ENCODE results near the gene ZBTB37.
A peak's percentile ranks its signal among the peaks of the same experiment; 100 is the strongest.
"Not testable (repeated sequence)": the region's sequence is repeated elsewhere in the genome, so short reads cannot be mapped to it uniquely, and the experiment has no call there.

The ZBTB37 gene

DNA sequence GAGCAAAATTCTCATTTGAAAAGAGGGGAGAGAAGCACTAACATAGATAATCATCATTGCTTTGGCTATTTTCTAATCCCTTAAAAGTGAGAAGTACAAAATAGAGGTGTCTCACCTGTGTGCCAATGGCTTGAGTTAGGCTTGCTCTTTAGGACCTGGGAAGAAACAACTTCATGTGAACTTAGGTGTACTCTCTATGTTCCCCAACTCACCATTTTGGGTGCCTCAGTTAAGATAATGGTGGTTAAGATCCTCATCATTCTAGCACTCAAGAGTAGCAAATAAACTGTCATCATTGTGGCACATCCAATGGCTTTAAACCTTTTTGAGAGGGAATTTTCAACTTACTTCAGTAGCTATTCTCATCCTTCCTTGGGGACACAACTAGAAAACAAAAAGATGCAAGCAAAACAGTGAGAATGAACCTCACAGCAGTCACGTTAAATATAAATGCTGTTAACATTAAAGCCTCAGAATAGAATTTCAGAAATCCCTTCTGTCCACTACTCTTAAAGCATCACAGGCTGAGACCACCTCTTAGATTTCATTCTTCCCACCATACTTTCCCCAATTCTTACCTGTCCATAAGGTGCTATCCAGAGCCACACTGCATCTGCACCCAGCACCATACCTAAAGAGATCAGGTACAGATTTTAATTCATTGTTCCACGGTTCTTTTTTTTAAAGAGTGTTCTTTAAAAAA lies 1.6 kb upstream of the ZBTB37 start:
- no peak for DNase-seq

DNA sequence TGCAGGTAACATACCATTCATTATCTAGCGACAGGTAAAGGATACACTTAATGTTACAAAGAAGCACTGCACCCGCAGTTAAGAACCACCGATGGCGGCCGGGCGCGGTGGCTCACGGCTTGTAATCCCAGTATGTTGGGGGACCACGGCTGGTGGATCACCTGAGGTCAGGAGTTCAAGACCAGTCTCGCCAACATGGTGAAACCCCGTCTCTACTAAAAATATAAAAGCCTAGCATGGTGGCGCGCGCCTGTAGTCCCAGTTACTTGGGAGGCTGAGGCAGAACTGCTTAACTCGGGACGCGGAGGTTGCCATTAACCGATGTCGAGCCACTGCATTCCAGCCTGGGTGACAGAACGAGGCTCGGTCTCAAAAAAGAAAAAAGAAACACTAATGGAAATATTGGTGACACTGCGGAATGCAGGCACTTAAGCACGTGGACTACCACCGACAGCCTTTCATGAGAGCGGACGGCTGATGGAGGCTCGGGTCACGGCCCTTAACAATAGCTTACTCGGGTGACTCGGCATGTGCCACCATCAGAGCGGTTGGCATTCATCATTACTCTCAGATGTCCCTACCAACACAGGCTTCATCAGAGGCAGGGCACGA lies 933 bp upstream of the ZBTB37 start:
- no peak for DNase-seq

DNA sequence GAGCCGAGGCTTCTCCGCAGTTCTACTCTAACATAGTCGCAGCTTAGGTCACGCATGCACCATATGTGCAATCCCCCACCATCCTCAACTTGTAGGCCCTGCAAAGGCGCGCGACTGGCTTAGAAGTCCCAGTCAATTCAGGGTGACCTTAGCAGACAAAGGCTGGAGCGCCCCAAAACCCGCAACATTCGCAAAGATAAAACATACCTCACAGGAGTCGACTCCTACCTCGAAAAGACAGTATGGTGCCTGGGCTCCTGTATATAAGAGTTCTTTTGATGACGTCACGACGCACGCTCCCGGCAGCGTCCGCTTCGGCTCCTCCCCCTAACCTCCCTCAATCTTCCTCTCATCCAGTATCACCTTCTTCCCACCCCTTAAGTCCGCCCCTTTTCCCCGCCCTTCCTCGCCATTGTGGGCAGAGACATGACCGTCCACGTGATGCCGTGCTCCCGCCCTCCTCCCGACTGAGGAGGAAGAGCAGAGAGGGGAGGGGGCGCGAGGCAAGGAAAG lies 371 bp upstream of the ZBTB37 start, which contains the start of gene GAS5:
TSS of gene GAS5 (minus strand) at position 237 of the 513 bp plus-strand sequence.
- peak; percentile 97 for DNase-seq

DNA sequence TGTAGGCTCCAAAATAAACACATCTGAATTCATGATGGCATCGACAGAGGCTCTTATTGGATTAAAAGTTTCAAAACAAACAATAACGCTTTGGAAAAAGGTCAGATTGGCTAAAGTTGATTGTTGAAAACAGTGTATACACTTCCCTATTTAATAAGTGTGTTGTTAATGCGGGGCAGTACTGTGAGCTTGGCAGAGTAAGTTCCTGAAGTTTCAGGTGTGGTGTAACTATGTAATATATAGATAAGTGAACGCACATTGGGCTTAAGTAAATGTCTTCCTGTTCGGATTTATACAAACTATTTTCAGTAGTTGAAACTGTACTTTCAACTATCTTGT lies 810 bp downstream of the ZBTB37 start:
- DNase-seq = no peak

DNA sequence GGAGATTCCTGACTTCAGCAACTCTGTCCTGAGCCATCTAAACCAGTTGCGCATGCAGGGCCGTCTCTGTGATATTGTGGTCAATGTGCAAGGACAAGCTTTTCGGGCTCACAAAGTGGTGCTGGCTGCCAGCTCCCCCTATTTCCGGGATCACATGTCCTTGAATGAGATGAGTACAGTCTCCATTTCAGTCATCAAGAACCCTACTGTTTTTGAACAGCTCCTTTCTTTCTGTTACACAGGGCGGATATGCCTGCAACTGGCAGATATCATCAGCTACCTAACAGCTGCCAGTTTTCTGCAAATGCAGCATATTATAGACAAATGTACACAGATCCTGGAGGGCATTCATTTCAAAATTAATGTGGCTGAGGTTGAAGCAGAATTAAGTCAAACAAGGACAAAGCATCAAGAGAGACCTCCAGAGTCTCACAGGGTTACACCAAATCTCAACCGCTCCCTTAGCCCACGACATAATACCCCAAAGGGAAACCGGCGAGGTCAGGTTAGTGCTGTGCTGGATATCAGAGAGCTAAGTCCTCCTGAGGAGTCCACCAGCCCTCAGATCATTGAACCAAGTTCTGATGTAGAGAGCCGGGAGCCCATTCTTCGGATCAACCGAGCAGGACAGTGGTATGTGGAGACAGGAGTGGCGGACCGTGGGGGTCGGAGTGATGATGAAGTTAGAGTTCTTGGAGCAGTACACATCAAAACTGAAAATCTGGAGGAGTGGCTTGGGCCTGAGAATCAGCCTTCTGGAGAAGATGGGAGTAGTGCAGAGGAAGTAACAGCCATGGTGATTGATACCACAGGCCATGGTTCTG lies 2.3 kb downstream of the ZBTB37 start:
- no peak for DNase-seq

DNA sequence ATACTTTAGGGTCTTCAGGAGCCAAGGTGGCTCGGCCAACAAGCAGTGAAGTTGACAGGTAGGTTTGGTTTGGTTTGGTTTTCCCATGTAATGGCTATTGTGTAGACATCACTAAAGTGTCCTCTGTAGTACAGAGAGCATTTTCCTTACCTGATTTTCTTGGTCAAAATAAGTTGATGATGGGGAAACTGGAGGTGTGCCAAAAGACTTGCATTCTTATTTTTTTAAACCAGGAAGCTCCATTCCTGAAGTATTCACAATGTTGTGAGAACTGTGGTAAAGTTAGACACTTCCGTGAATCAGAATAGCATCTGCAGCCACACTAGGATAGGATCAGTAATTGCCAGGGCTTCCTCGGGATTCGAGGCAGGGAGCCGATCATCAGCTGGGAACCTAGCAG lies 2.9 kb downstream of the ZBTB37 start:
- DNase-seq = no peak

DNA sequence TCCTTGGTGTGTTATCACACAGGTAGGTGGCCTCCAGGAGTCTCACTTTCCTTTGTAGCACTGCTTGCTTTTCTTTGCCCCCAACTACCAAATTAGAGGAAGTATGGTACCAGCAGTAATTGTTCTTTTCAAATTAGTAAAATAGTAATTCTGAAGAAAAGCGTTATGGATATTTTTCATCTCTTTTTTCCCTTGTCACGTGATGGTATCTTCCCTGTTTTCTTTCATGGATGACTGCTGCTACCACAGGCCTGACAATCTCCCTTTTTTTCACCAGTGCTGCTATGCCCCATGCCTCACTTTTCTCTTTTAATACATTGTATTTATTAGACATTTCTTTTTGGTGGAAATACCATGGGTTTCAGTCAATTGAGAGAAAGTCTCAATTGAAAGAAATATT lies 3.3 kb downstream of the ZBTB37 start:
- no peak for DNase-seq

DNA sequence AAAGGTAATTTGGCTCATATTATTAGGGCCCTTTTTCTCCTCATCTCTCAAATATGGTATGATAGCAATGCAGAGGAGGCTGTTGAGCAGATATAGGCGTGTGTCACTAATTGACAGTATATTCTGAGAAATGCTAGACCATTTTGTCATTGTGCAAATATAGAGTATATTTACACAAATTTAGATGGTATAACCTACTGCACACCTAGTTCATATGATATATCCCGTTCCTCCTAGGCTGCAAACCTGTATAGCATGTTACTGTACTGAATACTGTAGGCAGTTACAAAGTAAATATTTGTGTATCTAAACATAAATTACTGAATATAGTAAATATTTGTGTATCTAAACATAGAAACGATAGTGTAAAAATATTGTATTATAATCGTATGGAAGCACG lies 8.6 kb downstream of the ZBTB37 start:
- DNase-seq = no peak

DNA sequence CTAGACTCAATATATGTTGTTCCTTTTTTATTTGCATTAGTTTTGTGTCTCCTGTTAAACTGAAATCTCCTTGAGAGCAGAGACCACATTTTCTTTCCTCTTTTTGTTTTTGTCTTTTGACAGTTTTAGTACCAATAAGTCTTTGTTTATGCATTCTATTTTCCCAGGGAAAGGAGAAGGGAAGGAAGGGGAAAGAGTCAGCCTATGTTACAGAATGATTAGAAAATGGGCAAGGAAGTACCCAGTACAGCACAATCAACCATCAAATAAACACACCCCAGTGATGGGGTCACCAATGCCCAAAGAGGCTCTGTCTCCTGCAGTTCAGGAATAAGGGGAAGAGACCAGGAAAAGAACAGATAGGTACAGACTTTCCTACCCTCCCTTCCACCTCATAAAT lies 10.1 kb downstream of the ZBTB37 start:
- DNase-seq = no peak

DNA sequence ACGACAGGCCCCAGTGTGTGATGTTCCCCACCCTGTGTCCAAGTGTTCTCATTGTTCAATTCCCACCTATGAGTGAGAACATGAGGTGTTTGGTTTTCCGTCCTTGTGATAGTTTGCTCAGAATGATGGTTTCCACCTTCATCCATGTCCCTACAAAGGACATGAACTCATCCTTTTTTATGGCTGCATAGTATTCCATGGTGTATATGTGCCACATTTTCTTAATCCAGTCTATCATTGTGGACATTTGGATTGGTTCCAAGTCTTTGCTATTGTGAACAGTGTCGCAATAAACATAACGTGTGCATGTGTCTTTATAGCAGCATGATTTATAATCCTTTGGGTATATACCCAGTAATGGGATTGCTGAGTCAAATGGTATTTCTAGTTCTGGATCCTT lies 12.9 kb downstream of the ZBTB37 start:
- DNase-seq = not testable (repeated sequence)

DNA sequence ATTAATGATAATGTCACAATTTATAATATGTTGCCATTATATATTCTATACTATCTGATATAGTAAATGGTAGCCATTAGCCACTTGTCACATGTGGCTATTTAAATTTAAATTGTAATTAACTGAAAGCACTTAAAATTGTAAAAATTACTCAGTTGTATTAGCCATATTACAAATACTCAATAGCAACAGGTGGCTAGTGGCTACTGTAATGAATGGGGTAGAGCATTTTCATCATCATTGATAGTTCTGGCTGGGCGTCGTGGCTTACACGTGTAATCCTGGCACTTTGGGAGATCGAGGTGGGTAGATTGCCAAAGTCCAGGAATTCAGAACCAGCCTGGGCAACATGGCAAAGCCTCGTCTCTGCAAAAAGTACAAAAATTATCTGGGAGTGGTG lies 16.5 kb downstream of the ZBTB37 start:
- DNase-seq = no peak

DNA sequence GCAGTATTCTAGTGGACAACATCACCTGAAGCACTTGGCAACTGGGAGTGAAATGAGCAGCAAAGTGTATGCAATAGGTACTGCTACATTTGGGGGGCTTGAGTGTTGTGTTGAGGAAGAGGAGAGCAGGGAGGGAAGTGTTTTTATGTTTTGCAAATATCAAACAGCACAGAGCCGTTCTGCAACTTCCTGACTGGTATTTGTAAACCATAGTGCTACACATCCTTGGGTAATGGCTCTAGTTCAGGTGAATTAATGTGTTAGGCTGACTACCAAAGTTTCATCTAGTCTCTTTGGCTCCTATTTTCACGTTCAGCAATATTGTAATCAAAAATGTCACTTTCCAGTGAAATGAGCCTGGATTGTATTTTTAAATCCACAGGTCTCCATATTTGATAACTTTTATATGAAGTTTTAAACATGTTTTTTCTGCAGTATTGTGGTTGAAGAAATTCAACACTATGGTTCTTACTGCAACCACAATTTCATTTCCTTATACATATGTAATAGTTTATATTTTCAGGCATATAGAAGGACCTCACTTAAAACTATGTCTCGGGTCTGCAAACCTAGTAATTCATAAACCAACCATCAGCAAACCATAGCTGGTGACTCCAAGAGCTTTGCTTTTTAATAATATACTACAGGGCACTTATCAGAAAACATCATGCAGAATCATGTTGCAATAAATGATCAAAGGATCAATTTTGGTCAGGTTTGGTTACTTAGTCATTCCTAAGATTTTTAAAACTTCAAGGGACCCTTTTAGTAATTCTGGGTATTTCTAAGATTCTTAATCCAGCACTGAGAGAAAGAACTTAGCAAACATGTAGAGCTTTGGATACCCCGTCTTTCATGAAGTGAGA lies 18.8 kb downstream of the ZBTB37 start:
- no peak for DNase-seq

DNA sequence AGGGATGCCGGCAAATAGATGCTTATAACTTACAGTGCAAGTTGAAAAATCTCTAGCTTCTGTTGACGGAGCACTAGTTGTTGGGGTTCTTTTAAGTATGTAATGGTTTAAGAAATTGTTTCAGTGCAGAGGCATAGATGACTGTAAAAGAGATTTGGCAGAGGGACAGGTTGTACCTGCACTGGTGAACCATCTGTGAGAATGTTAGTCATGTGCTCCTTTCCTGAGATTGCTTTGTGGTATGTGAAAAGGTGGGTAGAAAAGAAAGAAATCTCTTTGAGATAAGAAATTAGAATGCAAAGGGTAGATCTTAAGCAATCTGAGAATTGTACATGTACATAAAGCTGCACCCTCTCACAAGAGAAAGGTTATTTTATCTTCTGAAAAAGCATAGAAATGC lies 19.4 kb downstream of the ZBTB37 start:
- no peak for DNase-seq

DNA sequence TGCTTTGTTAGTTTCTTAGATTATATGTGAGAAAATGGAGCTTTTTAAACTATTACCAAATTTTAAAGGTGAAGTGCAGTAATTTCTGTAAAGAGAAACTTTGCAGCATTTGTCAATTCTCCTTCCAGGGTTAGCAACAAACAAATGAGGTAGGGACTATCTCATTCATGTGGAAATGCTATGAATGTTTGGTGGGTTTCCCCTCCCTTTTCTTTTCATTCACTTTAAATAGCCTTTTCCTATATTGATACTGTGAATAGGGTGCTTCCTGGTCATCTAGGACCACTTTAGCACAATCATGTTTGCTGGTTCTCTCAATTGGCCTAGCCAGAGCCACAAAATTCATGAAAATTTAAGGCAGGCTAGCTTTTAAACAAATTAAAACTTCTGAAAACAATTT lies 20.6 kb downstream of the ZBTB37 start:
- DNase-seq = no peak

DNA sequence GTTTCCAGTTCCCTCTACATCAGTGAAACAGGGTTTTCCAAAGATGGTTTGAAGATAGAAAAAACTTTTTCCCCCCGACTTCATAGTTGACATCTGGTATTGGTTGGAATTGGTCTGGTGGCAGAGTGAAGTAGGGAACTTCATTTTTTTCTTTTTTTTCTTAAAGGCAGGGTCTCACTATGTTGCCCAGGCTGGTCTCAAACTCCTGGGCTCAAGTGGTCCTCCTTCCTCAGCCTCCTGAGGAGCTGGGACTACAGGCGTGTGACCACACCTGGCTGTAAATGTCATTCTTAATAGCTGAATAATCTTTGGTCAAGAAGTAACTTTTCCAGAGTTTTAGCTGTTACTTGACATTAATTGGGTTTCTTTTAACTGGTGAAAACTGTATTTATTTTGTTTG lies 21.7 kb downstream of the ZBTB37 start:
- DNase-seq = no peak

DNA sequence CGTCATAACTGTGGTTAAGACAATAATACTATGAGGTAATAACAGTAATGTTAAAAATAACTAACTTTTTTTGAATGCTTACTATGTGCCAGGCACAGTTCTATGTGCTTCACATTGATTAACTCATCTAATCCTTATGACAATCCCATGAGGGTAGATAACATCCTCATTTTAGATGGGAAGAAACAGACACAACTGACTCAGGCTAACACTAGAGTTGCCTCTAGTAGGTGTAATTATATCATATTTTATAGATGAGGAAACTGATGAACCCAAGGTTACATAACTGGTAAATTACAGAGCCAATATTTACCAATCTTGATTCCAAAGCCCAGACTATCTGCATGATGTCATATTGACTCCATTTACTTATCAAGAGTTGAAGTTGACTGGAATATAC lies 25.4 kb downstream of the ZBTB37 start:
- no peak for DNase-seq

DNA sequence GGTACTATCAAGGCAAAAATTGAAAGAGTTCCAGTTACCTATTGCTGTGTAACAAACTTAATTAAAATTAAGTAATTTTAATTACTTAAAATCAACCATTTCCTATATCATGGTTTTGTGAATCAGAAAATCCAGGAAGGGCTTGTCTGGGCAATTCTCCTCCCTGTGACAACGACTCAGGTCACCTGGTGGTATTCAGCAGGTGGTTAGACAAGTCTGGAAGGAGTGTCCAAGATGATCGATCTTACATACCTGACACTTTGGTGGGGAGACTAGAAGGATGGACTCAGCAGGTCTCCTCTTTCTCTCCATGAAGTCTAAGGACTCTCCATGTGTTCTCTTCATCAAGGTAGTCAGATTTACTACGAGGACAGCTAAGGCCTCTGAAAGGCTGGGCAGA lies 26.0 kb downstream of the ZBTB37 start:
- DNase-seq = no peak

DNA sequence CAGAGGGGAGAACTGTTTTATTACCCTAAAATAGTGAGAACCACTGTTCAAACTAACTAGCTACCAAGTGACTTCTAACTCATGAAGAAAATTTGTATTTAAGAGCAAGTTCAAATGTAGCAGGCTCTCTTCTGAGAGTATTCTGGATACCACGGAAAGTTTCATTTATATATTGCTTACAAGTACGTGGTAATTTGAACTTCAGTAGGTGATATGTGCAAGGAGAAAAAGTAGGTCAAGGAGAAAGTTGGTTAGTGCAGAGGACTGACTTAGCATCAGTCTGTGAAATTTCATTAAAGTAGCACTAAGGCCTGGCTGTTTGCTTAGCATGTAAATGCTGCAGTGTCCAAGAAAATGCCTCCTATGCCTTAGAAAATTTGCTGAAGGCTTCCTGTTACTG lies 32.2 kb downstream of the ZBTB37 start:
- DNase-seq = no peak

DNA sequence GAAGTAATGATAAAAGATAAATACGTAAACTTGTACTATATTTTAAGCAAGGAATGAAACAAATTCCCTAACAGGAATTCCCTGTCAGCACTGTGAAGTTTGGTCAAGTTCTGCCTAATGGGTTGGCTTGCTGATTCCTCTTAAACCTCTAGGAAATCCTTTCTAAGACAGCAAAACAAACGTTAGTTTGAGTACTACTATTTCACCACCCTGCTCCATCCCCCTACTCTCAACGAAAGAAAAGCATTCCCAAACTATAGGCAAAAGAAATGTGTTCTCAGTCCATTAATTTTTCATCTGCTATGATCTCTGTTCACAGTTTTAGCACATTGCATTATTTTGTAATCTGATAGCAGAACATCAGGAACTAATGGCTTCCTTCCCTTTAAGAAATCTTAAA lies 32.8 kb downstream of the ZBTB37 start:
- no peak for DNase-seq

DNA sequence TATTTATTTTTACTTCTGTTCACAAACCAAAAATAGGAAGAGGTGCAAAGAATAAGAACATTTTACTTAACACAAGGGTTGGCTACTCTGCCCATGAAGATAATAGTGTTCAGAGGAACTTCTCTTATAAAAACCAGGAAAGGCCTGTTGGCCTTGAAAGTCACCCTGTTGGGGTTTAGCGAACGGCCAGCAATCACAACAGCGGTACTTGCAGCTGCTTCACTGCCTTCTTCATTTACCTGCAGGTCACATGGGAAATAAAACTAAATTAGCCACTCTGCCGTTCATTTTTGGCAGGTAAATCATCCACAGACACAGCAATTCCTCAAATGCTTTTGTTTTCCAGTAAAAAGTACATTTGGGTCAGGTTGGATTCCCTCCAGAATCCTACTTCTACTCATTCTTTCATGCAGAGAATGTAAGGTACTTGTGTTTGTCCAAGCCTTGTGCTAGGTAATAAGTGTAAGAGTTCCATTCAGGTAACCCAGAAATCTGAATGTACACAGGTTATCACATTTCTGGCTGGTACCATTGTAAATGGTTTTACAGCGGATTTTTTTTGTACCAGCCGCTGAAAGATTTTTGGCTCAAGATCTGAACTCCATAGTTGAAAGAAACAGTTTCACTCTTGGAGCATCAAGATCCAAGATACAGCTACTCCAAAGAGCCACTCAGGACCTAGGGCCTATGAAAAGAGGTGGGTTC lies 35.8 kb downstream of the ZBTB37 start:
- DNase-seq = no peak

DNA sequence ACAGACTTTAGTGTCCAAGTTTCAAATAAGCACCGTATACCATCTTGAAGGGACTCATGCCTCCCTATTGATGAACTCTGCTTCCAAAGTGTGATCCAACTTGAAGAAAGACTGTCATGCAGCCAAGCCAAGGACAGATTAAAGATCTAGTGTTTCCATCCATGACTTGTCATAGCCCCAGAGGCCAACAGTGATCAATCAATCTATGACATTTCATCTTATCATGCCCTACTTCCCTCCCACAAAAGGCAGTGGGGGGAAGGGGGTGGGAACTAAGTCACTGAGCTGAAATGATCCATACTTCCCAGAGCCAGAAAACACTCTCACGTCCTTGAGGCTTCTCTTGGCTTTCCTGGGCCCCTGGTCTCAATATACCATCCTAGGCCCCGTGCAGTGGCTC lies 44.9 kb downstream of the ZBTB37 start:
- no peak for DNase-seq

DNA sequence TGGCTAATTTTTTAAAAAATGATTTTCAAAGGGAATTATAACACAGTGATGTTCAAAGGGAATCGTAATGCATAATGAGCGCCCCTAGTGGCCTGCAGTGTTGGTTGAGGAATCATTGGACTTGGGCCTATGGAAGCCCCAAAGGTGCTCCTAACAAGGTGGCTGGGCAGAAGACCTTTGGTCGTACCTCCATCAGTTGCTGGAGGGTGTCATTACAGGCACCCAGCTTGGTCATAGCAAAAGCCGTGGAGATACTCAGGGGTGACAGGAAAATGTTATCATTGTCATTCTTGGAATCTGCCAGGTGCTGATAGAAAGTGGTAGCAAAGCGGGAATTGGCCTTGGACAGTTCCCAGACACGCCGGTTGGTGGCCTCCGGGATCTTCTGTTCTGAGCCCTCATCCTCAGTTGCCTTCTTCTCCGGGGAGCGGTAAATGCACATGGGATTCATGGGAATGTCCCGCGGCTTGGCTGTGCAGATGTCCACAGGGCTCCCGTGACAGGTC lies 46.2 kb downstream of the ZBTB37 start:
- DNase-seq = no peak

Data from T1000 (cell line).